Activated CD8-positive, alpha-beta T cell treated with anti-CD3 and anti-CD28 coated beads for 36 hours (primary cell): ENCODE data around the gene FBXL13. TPM values are rescaled to one million over a fixed set of nuclear protein-coding genes. Genes with fewer than 3 reads are reported as not detected.

Experiments
- ATAC-seq: fragments of 200-7000 bp; cut with Tn5 transposase; one replicate; pipeline ENCODE4 v1.10.0; 2021; ENCODE audit warnings: mild to moderate bottlenecking, moderate library complexity
- CTCF ChIA-PET: fragments of 350-600 bp; sonication (Branson Sonifier 250); formaldehyde crosslinking; loops from one replicate; lab custom pipeline; 2021; ENCODE audit warnings: antibody characterized with exemption; lab: Charles Lee
- POLR2A ChIA-PET: fragments of 350-600 bp; sonication (Branson Sonifier 250); formaldehyde crosslinking; loops from one replicate; lab custom pipeline; 2021; ENCODE audit warnings: antibody characterized with exemption; lab: Charles Lee
- DNase-seq: peaks from one replicate; pipeline ENCODE4 v3.0.0-alpha.2; 2020
- H3K27ac Mint-ChIP-seq: one replicate; pipeline ENCODE4 v1.8.0; 2021; ENCODE audit warnings: mild to moderate bottlenecking, mixed read lengths
- H3K27me3 Mint-ChIP-seq: one replicate; pipeline ENCODE4 v1.8.0; 2021; ENCODE audit warnings: mixed read lengths
- H3K36me3 Mint-ChIP-seq: one replicate; pipeline ENCODE4 v1.8.0; 2021; ENCODE audit warnings: low read depth, mixed read lengths
- H3K4me1 Mint-ChIP-seq: one replicate; pipeline ENCODE4 v1.8.0; 2021; ENCODE audit warnings: low read depth, mixed read lengths
- H3K4me3 Mint-ChIP-seq: one replicate; pipeline ENCODE4 v1.8.0; 2021; ENCODE audit warnings: mild to moderate bottlenecking, moderate library complexity, mixed read lengths
- H3K9me3 Mint-ChIP-seq: one replicate; pipeline ENCODE4 v1.8.0; 2021; ENCODE audit warnings: mixed read lengths
- intact Hi-C: fragments of 100-400 bp; cut with micrococcal nuclease; formaldehyde crosslinking; loops from one replicate; pipeline ENCODE4 v1.10.0; 2022
- total RNA-seq, 2 experiments: library from RNA; stranded (reverse); gene quantifications; one replicate each; pipeline ENCODE4 v1.2.3, GENCODE V29; 2021
- TF ChIP-seq, protein P1 (sequence below): fragments of 200-600 bp; IDR thresholded peaks from one replicate; pipeline ENCODE4 v1.8.0; 2022; ENCODE audit warnings: antibody characterized with exemption, mild to moderate bottlenecking

FBXL13 gene
- total RNA-seq, 2 experiments from 2014 or later = 0.96 to 1.4 TPM

DNA sequence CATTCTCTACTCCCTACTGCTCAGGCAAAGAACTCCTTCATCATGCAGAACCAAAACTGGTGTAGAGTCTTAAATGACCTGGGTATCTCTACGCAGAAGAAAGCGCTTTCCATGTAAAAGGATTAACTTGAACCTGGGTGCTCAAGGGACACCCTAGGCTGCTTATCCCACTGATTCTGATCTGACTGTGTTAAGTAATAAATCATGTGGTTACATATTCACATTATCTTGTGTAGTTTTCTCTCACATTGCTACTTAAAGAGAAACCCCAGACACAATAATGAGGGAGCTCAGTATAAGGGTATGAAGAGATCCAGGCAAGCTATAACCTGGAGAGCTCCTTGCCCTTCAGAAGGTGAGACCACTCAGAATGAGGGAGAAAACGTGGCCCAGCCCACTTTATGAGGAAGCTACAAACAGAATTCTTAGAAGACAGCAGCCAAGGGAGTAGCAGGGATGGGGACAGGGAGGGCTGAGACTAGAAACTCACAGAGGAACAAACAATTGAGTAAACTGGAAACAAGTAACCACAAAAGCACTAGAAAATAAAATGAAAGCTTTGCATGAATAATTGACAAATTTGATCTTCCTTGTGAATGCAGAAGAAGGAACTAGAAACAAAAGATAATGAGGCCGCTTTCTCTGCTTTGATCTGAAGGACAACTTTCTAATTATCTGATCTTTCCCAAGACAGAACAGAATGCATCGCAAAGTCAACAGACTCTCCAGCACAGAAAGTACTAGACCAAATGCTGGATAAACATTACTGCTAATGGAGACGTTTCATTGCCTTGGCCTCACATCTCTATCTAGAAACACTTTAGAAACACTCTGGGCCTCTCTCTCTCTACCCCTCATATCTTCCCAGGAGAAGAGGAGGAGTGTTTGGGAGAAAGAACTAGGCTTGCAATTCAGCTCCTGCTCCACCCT lies 85.7 kb downstream of the FBXL13 start:
- Mint-ChIP-seq H3K4me1 (no peaks in the 10 kb centered on the region), H3K4me3 (no peak overlapping the region), H3K27ac (no peak overlapping the region), H3K36me3 (no peaks in the 10 kb centered on the region), H3K27me3 (no peaks in the 10 kb centered on the region), H3K9me3 (no peaks in the 10 kb centered on the region)
- intact Hi-C loops = no loop called here
- DNase-seq (no peak), ATAC-seq (no peak)
- CTCF ChIA-PET = no interaction called here
- TF ChIP-seq, protein P1, sequence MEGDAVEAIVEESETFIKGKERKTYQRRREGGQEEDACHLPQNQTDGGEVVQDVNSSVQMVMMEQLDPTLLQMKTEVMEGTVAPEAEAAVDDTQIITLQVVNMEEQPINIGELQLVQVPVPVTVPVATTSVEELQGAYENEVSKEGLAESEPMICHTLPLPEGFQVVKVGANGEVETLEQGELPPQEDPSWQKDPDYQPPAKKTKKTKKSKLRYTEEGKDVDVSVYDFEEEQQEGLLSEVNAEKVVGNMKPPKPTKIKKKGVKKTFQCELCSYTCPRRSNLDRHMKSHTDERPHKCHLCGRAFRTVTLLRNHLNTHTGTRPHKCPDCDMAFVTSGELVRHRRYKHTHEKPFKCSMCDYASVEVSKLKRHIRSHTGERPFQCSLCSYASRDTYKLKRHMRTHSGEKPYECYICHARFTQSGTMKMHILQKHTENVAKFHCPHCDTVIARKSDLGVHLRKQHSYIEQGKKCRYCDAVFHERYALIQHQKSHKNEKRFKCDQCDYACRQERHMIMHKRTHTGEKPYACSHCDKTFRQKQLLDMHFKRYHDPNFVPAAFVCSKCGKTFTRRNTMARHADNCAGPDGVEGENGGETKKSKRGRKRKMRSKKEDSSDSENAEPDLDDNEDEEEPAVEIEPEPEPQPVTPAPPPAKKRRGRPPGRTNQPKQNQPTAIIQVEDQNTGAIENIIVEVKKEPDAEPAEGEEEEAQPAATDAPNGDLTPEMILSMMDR = no peak
- POLR2A ChIA-PET = no interaction called here

DNA sequence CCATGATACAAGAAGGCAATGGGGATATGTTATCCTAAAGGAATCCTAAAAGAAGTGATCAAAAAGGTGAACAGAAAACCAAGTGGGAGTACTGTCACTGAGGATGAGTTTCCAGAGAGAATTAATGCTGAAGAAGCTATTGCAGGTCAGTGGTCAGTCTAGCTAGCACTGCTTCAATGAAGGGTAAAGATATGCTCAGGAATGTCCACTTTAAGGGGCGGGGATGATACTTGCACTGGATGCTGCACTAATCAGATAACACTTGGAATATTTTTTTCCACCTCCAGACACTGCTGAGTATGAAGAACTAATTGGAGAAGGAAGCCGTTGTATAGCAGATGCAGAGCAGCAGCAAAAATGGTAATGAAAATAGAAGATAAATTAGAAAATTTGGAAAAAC lies 86.5 kb downstream of the FBXL13 start:
- no peaks in the 10 kb centered on the region for H3K9me3 Mint-ChIP-seq
- ATAC-seq (no peak), DNase-seq (no peak)
- TF ChIP-seq, protein P1 = no peak
- ChIA-PET POLR2A (no interaction called here), CTCF (no interaction called here)
- H3K4me3 Mint-ChIP-seq = no peak overlapping the region
- no peaks in the 10 kb centered on the region for H3K36me3 Mint-ChIP-seq
- H3K27me3 Mint-ChIP-seq = no peaks in the 10 kb centered on the region
- H3K27ac Mint-ChIP-seq = no peak overlapping the region
- H3K4me1 Mint-ChIP-seq = no peaks in the 10 kb centered on the region
- intact Hi-C loops = no loop called here

DNA sequence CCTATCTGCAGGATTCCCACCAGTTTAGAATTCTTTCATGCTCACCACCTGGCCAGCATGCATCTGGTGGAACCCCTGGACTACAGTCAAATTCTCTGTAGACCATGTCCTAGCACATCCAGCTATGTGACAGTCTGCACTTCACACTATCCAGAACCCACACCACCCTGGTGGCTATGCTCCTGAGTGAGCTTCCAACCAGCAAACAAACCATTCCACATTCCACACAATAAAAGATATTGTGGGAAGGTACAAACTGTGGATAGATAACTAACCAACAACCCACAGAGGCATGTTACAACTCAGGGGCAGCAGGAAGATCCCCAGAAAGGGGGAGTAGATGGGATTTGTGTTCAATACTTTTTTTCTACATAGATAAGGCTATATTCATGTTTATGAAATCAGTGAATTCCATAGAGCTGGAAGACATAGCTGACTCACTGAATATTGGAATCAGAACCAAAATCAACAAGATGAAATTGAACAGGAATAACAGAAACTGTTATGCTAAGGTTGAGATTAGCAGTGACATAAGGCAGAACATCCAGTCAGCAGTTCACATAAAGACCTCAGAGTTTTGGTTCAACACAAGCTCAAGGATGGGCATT lies 89.3 kb downstream of the FBXL13 start:
- Mint-ChIP-seq H3K36me3 (no peaks in the 10 kb centered on the region), H3K27ac (no peak overlapping the region), H3K27me3 (no peaks in the 10 kb centered on the region), H3K4me1 (no peaks in the 10 kb centered on the region), H3K4me3 (no peak overlapping the region), H3K9me3 (no peaks in the 10 kb centered on the region)
- POLR2A ChIA-PET = no interaction called here
- intact Hi-C loops = no loop called here
- ATAC-seq (no peak), DNase-seq (no peak)
- CTCF ChIA-PET = no interaction called here
- TF ChIP-seq, protein P1 = no peak

DNA sequence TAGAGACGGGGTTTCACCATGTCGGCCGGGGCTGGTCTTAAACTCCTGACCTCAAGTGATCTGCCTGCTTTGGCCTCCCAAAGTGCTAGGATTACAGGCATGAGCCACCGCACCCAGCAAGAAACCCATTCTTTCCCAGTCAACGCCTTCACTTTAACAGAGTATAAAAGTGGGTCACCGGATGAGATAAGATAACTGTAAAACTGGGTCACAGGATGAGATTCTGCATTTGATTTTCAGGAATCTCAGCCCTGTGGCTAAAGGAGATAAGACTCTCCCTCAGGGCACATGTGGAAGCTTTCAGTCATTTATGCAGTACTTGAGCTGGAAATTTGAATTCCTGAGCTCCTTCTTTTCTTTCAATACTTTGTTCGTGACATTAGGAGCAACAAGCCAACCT lies 91.0 kb downstream of the FBXL13 start:
- no peak for DNase-seq
- ATAC-seq = no peak
- Mint-ChIP-seq H3K4me3 (no peak overlapping the region), H3K4me1 (no peaks in the 10 kb centered on the region), H3K27ac (no peak overlapping the region), H3K9me3 (no peaks in the 10 kb centered on the region), H3K36me3 (no peaks in the 10 kb centered on the region), H3K27me3 (no peaks in the 10 kb centered on the region)
- POLR2A ChIA-PET = no interaction called here
- intact Hi-C loops = no loop called here
- CTCF ChIA-PET = no interaction called here
- TF ChIP-seq, protein P1 = no peak

DNA sequence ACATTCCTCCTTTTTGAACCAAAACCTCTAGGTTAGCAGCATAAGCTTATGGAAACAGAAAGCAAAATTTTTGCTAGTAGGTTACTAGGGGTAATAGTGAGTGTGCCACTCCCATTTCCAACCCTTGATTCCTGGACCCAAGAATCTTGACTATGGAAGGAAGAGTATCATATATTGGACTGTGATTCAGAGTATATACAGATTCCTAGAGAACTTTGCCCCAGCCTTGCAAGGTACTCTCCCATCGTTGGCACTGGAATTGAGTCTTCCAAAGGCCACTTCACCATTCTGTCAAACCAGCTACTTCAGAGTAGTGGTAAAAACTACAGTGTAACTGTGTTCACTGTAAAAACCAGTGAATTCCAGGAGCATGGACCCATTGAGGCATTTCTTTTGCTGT lies 92.4 kb downstream of the FBXL13 start:
- ATAC-seq (no peak), DNase-seq (no peak)
- intact Hi-C loops = no loop called here
- Mint-ChIP-seq H3K27ac (no peak overlapping the region), H3K36me3 (no peaks in the 10 kb centered on the region), H3K9me3 (no peaks in the 10 kb centered on the region), H3K4me3 (no peak overlapping the region), H3K27me3 (no peaks in the 10 kb centered on the region), H3K4me1 (no peaks in the 10 kb centered on the region)
- ChIA-PET CTCF (no interaction called here), POLR2A (no interaction called here)
- TF ChIP-seq, protein P1 = no peak
